Stomach (tissue), 9 donors: ENCODE data around the gene ADPRHL1. TPM values are rescaled to one million over a fixed set of nuclear protein-coding genes. Genes with fewer than 3 reads are reported as not detected.
A peak's percentile ranks its signal among the peaks of the same experiment; 100 is the strongest.

ENCODE experiments used
- DNase-seq, 2 donors: peaks; one replicate each; pipeline versions ENCODE4 v3.0.0 to v3.0.0-alpha.2; 2013 to 2019
- H3K27ac ChIP-seq, 5 donors: fragments of 200-600 bp in 4 of 5; sonication (generic) in 4 of 5; one replicate each; pipeline ENCODE4 v1.5.1; 2013 to 2019; ENCODE audit warnings: mild to moderate bottlenecking in 1 of 5, moderate library complexity in 1 of 5
- H3K27me3 ChIP-seq, 3 donors: fragments of 200-600 bp; sonication (generic); one replicate each; pipeline ENCODE4 v1.5.1; 2017 to 2019; ENCODE audit warnings: mixed run types in 1 of 3
- H3K36me3 ChIP-seq, 4 donors: fragments of 200-600 bp; sonication (generic); 1 replicate in 3 of 4; 2 replicates in 1 of 4; pipeline ENCODE4 v1.5.1; 2016 to 2019
- H3K4me1 ChIP-seq, 4 donors: fragments of 200-600 bp; sonication (generic); one replicate each; pipeline ENCODE4 v1.5.1; 2016 to 2019
- H3K4me3 ChIP-seq, 4 donors: fragments of 200-600 bp; sonication (generic) in 3 of 4; one replicate each; pipeline ENCODE4 v1.5.1; 2016 to 2019; ENCODE audit warnings: mild to moderate bottlenecking in 1 of 4
- H3K9me3 ChIP-seq, 4 donors: fragments of 200-600 bp; sonication (generic); one replicate each; pipeline ENCODE4 v1.5.1; 2016 to 2019
- CTCF ChIP-seq, 7 experiments: fragments of 450-650 bp in 4 of 7; fragments of 200-600 bp in 3 of 7; sonication (generic) in 3 of 7; IDR thresholded peaks; one replicate each; pipeline ENCODE4 v1.5.1; 2016 to 2019; ENCODE audit warnings: antibody characterized with exemption in 7 of 7, control low read depth in 2 of 7, mild to moderate bottlenecking in 1 of 7
- EP300 ChIP-seq: sonication (generic); formaldehyde crosslinking; IDR thresholded peaks from one replicate; pipeline ENCODE4 v1.6.1; 2017; ENCODE audit warnings: antibody characterized with exemption
- POLR2A ChIP-seq, 4 donors: fragments of 450-650 bp; IDR thresholded peaks; one replicate each; pipeline ENCODE4 v1.6.1; 2016; ENCODE audit warnings: antibody characterized with exemption in 4 of 4, control low read depth in 2 of 4, mild to moderate bottlenecking in 1 of 4, moderate library complexity in 1 of 4
- POLR2AphosphoS5 ChIP-seq, 3 donors: sonication (generic); formaldehyde crosslinking; IDR thresholded peaks; one replicate each; pipeline ENCODE4 v1.6.1; 2016; ENCODE audit warnings: antibody characterized with exemption in 3 of 3
- WGBS, 5 donors: extraction: QIAGEN DNeasy Blood & Tissue Kit in 3 of 5; methylation state at CpG; one replicate each; pipeline versions ENCODE4 v1.1.5 to v1.1.7; 2013 to 2018; 5-methylcytosine and 5-hydroxymethylcytosine counted together
- intact Hi-C: fragments of 100-400 bp; cut with DNase I; formaldehyde crosslinking; loops from one replicate; pipeline ENCODE4 v1.15.1; 2023; ENCODE audit warnings: low total_unique reads
- polyA plus RNA-seq, 3 donors: library from polyadenylated mRNA; stranded (reverse); fragments of 200-250 nt; gene quantifications; one replicate each; pipeline ENCODE4 v1.2.3, GENCODE V29; 2013
- total RNA-seq, 5 donors: library from RNA; depleted of rRNA; stranded (reverse); fragments of >200 nt; gene quantifications; one replicate each; pipeline versions ENCODE4 v1.1.0 to v1.2.3, GENCODE V29; 2014 to 2016
- donor health status: healthy with polysubstance abuse.
- donor health status: Bipolar disorder and iron deficiency.
- donor health status: healthy.

The ADPRHL1 gene
- total and polyA plus RNA-seq, 8 donors = 1.7 to 6.7 (median 2.7) TPM

- 80 to 92% (median 87%) methylated on average over 5 to 9 of the region's 9 CpGs for WGBS, 5 donors
- H3K4me3 ChIP-seq = no peak overlapping the region
- peaks cover 0 to 23% (median 0%) of the 10 kb centered on the region in 4 donors for H3K36me3 ChIP-seq
- TF ChIP-seq POLR2A (IDR thresholded peaks at IDR 0.05) (no peak), POLR2AphosphoS5 (IDR thresholded peaks at IDR 0.05) (no peak), CTCF (IDR thresholded peaks at IDR 0.05) (no peak), EP300 (no peak)
- H3K9me3 ChIP-seq = no peaks in the 10 kb centered on the region
- H3K4me1 ChIP-seq = peaks cover 11 to 32% (median 31%) of the 10 kb centered on the region in 4 donors
- intact Hi-C loops = no loop called here
- no peak for DNase-seq
- no peaks in the 10 kb centered on the region for H3K27me3 ChIP-seq
- H3K27ac ChIP-seq = no peak overlapping the region
Observed at GRCh38 chr13:113446488-113446854, 6.8 kb downstream of the ADPRHL1 start.

- Histone ChIP-seq H3K27me3 (no peaks in the 10 kb centered on the region), H3K4me1 (peaks cover 11 to 32% (median 31%) of the 10 kb centered on the region in 4 donors), H3K4me3 (no peak overlapping the region), H3K9me3 (no peaks in the 10 kb centered on the region), H3K27ac (peak overlapping the region in 3 of 5 donors; percentile 1 to 74 (median 49)), H3K36me3 (peaks cover 0 to 23% (median 0%) of the 10 kb centered on the region in 4 donors)
- WGBS, 5 donors = 54 to 67% (median 65%) methylated on average over 9 to 19 of the region's 19 CpGs
- TF ChIP-seq POLR2AphosphoS5 (IDR thresholded peaks at IDR 0.05) = no peak
- no peak for TF ChIP-seq POLR2A (IDR thresholded peaks at IDR 0.05)
- TF ChIP-seq CTCF (IDR thresholded peaks at IDR 0.05) = no peak
- TF ChIP-seq EP300 = no peak
- intact Hi-C loops = no loop called here
- no peak for DNase-seq
Observed at GRCh38 chr13:113445791-113446487, 7.3 kb downstream of the ADPRHL1 start.

GRCh38 chr13:113443991-113444390 is 9.3 kb downstream of the ADPRHL1 start:
- Histone ChIP-seq H3K27me3 (no peaks in the 10 kb centered on the region), H3K36me3 (peaks cover 0 to 23% (median 0%) of the 10 kb centered on the region in 4 donors), H3K4me1 (peaks cover 11 to 23% (median 22%) of the 10 kb centered on the region in 4 donors), H3K9me3 (no peaks in the 10 kb centered on the region), H3K27ac (no peak overlapping the region), H3K4me3 (no peak overlapping the region)
- WGBS, 5 donors = 88 to 95% (median 92%) methylated on average over 15 of the region's 15 CpGs
- DNase-seq = no peak
- intact Hi-C loops = no loop called here
- TF ChIP-seq CTCF (IDR thresholded peaks at IDR 0.05) (no peak), EP300 (no peak), POLR2AphosphoS5 (IDR thresholded peaks at IDR 0.05) (no peak), POLR2A (IDR thresholded peaks at IDR 0.05) (no peak)

GRCh38 chr13:113442985-113443362 is 10.3 kb downstream of the ADPRHL1 start:
- TF ChIP-seq EP300 (no peak), POLR2A (IDR thresholded peaks at IDR 0.05) (no peak), CTCF (IDR thresholded peaks at IDR 0.05) (no peak), POLR2AphosphoS5 (IDR thresholded peaks at IDR 0.05) (no peak)
- WGBS, 5 donors = 90 to 100% (median 96%) methylated on average over 1 of the region's 1 CpG
- intact Hi-C loops = no loop called here
- no peaks in the 10 kb centered on the region for H3K27me3 ChIP-seq
- no peak overlapping the region for H3K27ac ChIP-seq
- H3K36me3 ChIP-seq = peaks cover 0 to 23% (median 0%) of the 10 kb centered on the region in 4 donors
- DNase-seq = no peak
- H3K9me3 ChIP-seq = no peaks in the 10 kb centered on the region
- peaks cover 11 to 28% (median 18%) of the 10 kb centered on the region in 4 donors for H3K4me1 ChIP-seq
- H3K4me3 ChIP-seq = no peak overlapping the region
